Measurements from ENCODE around the gene TTLL1. TPM values are rescaled to one million over a fixed set of nuclear protein-coding genes. Genes with fewer than 3 reads are reported as not detected.

TTLL1 gene
- polyA plus RNA-seq, 1 donor, result 4.6 TPM

- Histone ChIP-seq H3K27ac (ENCODE audit: low read length) (peak overlapping the region; percentile 94), H3K36me3 (ENCODE audit: control insufficient read depth, insufficient read depth, low read length) (peaks cover 2% of the 10 kb centered on the region), H3K27me3 (ENCODE audit: control insufficient read depth, insufficient read depth, low read length) (no peaks in the 10 kb centered on the region), H3K9me3 (ENCODE audit: control insufficient read depth, low read depth, low read length) (peaks cover 7% of the 10 kb centered on the region), H3K4me1 (ENCODE audit: control insufficient read depth, insufficient read depth, low read length) (peaks cover 46% of the 10 kb centered on the region), H3K4me3 (ENCODE audit: low read length) (peak overlapping the region; percentile 26)
- DNase-seq, result peak in 1 of 2 donors; percentile 36
- no CpG with 5 or more reads among the region's 12 CpGs for WGBS (ENCODE audit: insufficient coverage, low lambda C conversion rate)
Measured at GRCh38 chr22:42994276-42994916, 94.8 kb downstream of the TTLL1 start.

- peaks cover 46% of the 10 kb centered on the region for H3K4me1 ChIP-seq (ENCODE audit: control insufficient read depth, insufficient read depth, low read length)
- WGBS (ENCODE audit: insufficient coverage, low lambda C conversion rate), result no CpG with 5 or more reads among the region's 12 CpGs
Measured at GRCh38 chr22:42993651-42994275, 95.4 kb downstream of the TTLL1 start.

GRCh38 chr22:42992886-42993479 lies 96.2 kb downstream of the TTLL1 start:
- no peaks in the 10 kb centered on the region for H3K27me3 ChIP-seq (ENCODE audit: control insufficient read depth, insufficient read depth, low read length)
- H3K4me3 ChIP-seq (ENCODE audit: low read length), result no peak overlapping the region
- H3K27ac ChIP-seq (ENCODE audit: low read length), result peak overlapping the region; percentile 94
- H3K36me3 ChIP-seq (ENCODE audit: control insufficient read depth, insufficient read depth, low read length), result peaks cover 2% of the 10 kb centered on the region
- H3K9me3 ChIP-seq (ENCODE audit: control insufficient read depth, low read depth, low read length), result no peaks in the 10 kb centered on the region
- H3K4me1 ChIP-seq (ENCODE audit: control insufficient read depth, insufficient read depth, low read length), result peaks cover 46% of the 10 kb centered on the region
- 86% methylated on average over 1 of the region's 9 CpGs for WGBS (ENCODE audit: insufficient coverage, low lambda C conversion rate)
- DNase-seq, result no peak

More at GRCh38 chr22:42993651-42994275, 95.4 kb downstream of the TTLL1 start:
- Histone ChIP-seq H3K9me3 (ENCODE audit: control insufficient read depth, low read depth, low read length) (peaks cover 4% of the 10 kb centered on the region), H3K4me3 (ENCODE audit: low read length) (no peak overlapping the region), H3K27me3 (ENCODE audit: control insufficient read depth, insufficient read depth, low read length) (no peaks in the 10 kb centered on the region), H3K27ac (ENCODE audit: low read length) (peak overlapping the region; percentile 94), H3K36me3 (ENCODE audit: control insufficient read depth, insufficient read depth, low read length) (peaks cover 2% of the 10 kb centered on the region)
- peak in 1 of 2 donors; percentile 59 for DNase-seq

- H3K9me3 ChIP-seq (ENCODE audit: control insufficient read depth, low read depth, low read length), result no peaks in the 10 kb centered on the region
- no peaks in the 10 kb centered on the region for H3K27me3 ChIP-seq (ENCODE audit: control insufficient read depth, insufficient read depth, low read length)
- no peak overlapping the region for H3K4me3 ChIP-seq (ENCODE audit: low read length)
- DNase-seq, result no peak
- no peak overlapping the region for H3K27ac ChIP-seq (ENCODE audit: low read length)
- peaks cover 2% of the 10 kb centered on the region for H3K36me3 ChIP-seq (ENCODE audit: control insufficient read depth, insufficient read depth, low read length)
- no CpG with 5 or more reads among the region's 3 CpGs for WGBS (ENCODE audit: insufficient coverage, low lambda C conversion rate)
- H3K4me1 ChIP-seq (ENCODE audit: control insufficient read depth, insufficient read depth, low read length), result peaks cover 45% of the 10 kb centered on the region
Measured at GRCh38 chr22:42992092-42992491, 97.1 kb downstream of the TTLL1 start.

- peak in 1 of 2 donors; percentile 69 for DNase-seq
- H3K4me1 ChIP-seq (ENCODE audit: control insufficient read depth, insufficient read depth, low read length), result peaks cover 37% of the 10 kb centered on the region
- no CpG with 5 or more reads among the region's 5 CpGs for WGBS (ENCODE audit: insufficient coverage, low lambda C conversion rate)
- H3K27me3 ChIP-seq (ENCODE audit: control insufficient read depth, insufficient read depth, low read length), result no peaks in the 10 kb centered on the region
- peaks cover 2% of the 10 kb centered on the region for H3K36me3 ChIP-seq (ENCODE audit: control insufficient read depth, insufficient read depth, low read length)
- no peak overlapping the region for H3K4me3 ChIP-seq (ENCODE audit: low read length)
- peak overlapping the region; percentile 63 for H3K27ac ChIP-seq (ENCODE audit: low read length)
- no peaks in the 10 kb centered on the region for H3K9me3 ChIP-seq (ENCODE audit: control insufficient read depth, low read depth, low read length)
Measured at GRCh38 chr22:42991010-42991651, 98.1 kb downstream of the TTLL1 start.

- DNase-seq, result no peak
- H3K27me3 ChIP-seq (ENCODE audit: control insufficient read depth, insufficient read depth, low read length), result no peaks in the 10 kb centered on the region
- no peaks in the 10 kb centered on the region for H3K9me3 ChIP-seq (ENCODE audit: control insufficient read depth, low read depth, low read length)
- peaks cover 2% of the 10 kb centered on the region for H3K36me3 ChIP-seq (ENCODE audit: control insufficient read depth, insufficient read depth, low read length)
- peaks cover 33% of the 10 kb centered on the region for H3K4me1 ChIP-seq (ENCODE audit: control insufficient read depth, insufficient read depth, low read length)
- H3K4me3 ChIP-seq (ENCODE audit: low read length), result no peak overlapping the region
- H3K27ac ChIP-seq (ENCODE audit: low read length), result no peak overlapping the region
- WGBS (ENCODE audit: insufficient coverage, low lambda C conversion rate), result 86% methylated on average over 1 of the region's 9 CpGs
Measured at GRCh38 chr22:42990131-42990838, 98.9 kb downstream of the TTLL1 start.

Other genes starting within 250 kb of the TTLL1 start
- 70.8 TPM for gene ARFGAP3, start 232.1 kb downstream of the TTLL1 start, polyA plus RNA-seq
- 51.5 TPM for gene PACSIN2, start 74.2 kb downstream of the TTLL1 start, polyA plus RNA-seq
- gene BIK, start 21.4 kb upstream of the TTLL1 start, polyA plus RNA-seq, result 2.1 TPM
- gene MCAT, start 54.0 kb upstream of the TTLL1 start, polyA plus RNA-seq, result 15.6 TPM
- 17.5 TPM for gene TSPO, start 62.2 kb upstream of the TTLL1 start, polyA plus RNA-seq
- gene TTLL12, start 97.7 kb upstream of the TTLL1 start, polyA plus RNA-seq, result 29.0 TPM